Measurements from ENCODE around the gene FAM181A. TPM values are rescaled to one million over a fixed set of nuclear protein-coding genes. Genes with fewer than 3 reads are reported as not detected.

FAM181A gene
- total RNA-seq, 4 donors from 2014 or later, result not detected

DNA sequence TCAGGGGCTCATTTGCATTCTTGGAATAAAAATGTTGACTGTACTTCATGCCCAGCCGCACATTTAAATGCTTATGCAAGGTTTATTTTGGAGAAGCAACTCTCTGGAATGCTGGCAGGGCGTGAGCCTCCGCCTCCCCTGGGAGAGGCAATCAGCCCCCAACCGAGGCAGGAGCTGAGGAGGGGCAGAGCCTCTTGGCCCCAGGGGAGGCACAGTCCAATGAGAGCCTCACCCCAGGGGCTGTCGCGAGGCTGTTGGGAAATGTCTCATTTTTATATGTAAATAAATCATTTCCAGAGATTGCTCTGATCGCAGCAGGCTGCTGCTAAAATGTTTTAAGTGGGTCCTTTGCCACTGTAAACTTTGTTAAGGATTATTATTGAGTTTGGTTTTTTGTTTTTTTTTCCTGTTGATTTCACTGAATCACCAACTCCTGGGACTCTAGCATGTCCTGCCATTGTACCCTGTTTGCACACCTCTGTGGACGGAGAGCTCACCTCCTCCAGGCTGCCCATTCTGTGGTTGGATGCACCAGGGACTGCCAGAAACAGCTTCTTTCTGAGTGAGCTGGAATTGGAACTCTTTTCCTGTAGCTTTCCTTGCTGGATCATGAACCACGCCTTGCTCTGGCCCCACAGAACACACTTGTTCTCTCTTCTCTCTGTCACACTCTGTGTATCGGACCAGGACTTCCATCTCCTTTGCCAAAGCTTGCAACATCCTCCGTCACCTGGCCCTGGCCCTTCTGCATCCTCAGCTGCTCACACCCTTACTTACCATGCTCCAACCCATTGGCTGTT lies 46.9 kb upstream of the FAM181A start:
- no peak for DNase-seq (ENCODE audit: low spot score in 2 of 2)
- H3K4me3 ChIP-seq, result peak overlapping the region; percentile 30
- TF ChIP-seq, protein P1, sequence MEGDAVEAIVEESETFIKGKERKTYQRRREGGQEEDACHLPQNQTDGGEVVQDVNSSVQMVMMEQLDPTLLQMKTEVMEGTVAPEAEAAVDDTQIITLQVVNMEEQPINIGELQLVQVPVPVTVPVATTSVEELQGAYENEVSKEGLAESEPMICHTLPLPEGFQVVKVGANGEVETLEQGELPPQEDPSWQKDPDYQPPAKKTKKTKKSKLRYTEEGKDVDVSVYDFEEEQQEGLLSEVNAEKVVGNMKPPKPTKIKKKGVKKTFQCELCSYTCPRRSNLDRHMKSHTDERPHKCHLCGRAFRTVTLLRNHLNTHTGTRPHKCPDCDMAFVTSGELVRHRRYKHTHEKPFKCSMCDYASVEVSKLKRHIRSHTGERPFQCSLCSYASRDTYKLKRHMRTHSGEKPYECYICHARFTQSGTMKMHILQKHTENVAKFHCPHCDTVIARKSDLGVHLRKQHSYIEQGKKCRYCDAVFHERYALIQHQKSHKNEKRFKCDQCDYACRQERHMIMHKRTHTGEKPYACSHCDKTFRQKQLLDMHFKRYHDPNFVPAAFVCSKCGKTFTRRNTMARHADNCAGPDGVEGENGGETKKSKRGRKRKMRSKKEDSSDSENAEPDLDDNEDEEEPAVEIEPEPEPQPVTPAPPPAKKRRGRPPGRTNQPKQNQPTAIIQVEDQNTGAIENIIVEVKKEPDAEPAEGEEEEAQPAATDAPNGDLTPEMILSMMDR (IDR thresholded peaks at IDR 0.05), result no peak
- peak in 1 of 3 donors; percentile 42 for TF ChIP-seq POLR2AphosphoS5 (IDR thresholded peaks at IDR 0.05)
- no peaks in the 10 kb centered on the region for H3K9me3 ChIP-seq
- H3K4me1 ChIP-seq, result peaks cover 17% of the 10 kb centered on the region
- peaks cover 7% of the 10 kb centered on the region for H3K27me3 ChIP-seq
- H3K27ac ChIP-seq, result no peak overlapping the region
- no peaks in the 10 kb centered on the region for H3K36me3 ChIP-seq
- WGBS, result 24% methylated on average over 9 of the region's 11 CpGs

DNA sequence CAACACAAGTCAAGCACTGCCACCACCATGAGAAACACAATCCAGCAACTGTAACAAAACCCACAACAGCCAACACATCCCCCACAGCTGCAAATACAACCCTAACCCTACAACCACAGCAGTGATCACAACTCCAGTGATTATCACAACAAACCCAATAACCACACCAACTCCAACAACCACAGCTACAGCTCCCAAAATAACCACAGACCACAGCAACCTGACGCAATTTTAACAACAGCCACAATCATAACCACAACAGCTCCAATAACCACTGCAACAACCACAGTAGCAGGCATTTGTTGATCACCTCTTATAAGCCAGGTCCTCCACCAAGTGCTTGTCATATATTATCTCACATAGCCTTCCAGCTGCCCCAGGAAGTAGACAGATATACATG lies 42.2 kb upstream of the FAM181A start:
- WGBS, result 60% methylated on average over 1 of the region's 1 CpG
- H3K4me1 ChIP-seq, result peaks cover 9% of the 10 kb centered on the region

DNA sequence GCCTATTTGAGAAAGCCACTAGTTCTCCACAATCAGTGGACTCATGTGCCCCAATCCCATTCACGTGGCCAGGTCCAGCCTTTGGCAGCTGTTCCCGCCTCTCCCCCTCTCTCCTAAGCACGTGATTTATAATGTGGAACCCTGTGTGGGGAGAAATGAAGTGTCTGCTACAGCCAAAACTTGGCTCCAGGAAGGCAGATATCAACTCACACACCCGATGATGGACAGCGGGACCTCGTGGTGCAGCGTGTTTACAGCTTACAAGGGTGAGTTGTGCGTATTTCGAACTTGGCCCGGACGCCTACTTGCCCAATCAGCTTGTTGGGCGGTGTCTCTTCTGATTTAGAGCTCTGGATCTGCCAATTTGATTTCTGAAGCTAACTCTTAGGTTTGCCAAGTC lies 38.1 kb upstream of the FAM181A start:
- no peaks in the 10 kb centered on the region for H3K36me3 ChIP-seq
- H3K4me1 ChIP-seq, result peaks cover 7% of the 10 kb centered on the region
- no peak overlapping the region for H3K27ac ChIP-seq
- H3K27me3 ChIP-seq, result peaks cover 24% of the 10 kb centered on the region
- 68% methylated on average over 12 of the region's 12 CpGs for WGBS
- DNase-seq (ENCODE audit: low spot score in 2 of 2), result peak in 1 of 2 donors; percentile 50
- H3K9me3 ChIP-seq, result no peaks in the 10 kb centered on the region
- no peak overlapping the region for H3K4me3 ChIP-seq
- TF ChIP-seq POLR2A (IDR thresholded peaks at IDR 0.05) (no peak), POLR2AphosphoS5 (IDR thresholded peaks at IDR 0.05) (no peak), EP300 (IDR thresholded peaks at IDR 0.05) (no peak)
- TF ChIP-seq, protein P1 (IDR thresholded peaks at IDR 0.05), result no peak

More for the DNA sequence above, 42.2 kb upstream of the FAM181A start:
- no peaks in the 10 kb centered on the region for H3K9me3 ChIP-seq
- H3K4me3 ChIP-seq, result no peak overlapping the region
- DNase-seq (ENCODE audit: low spot score in 2 of 2), result no peak
- H3K36me3 ChIP-seq, result no peaks in the 10 kb centered on the region
- peaks cover 15% of the 10 kb centered on the region for H3K27me3 ChIP-seq
- no peak overlapping the region for H3K27ac ChIP-seq
- no peak for TF ChIP-seq POLR2AphosphoS5 (IDR thresholded peaks at IDR 0.05)
- no peak for TF ChIP-seq POLR2A (IDR thresholded peaks at IDR 0.05)
- TF ChIP-seq, protein P1 (IDR thresholded peaks at IDR 0.05), result no peak
- TF ChIP-seq EP300 (IDR thresholded peaks at IDR 0.05), result no peak

DNA sequence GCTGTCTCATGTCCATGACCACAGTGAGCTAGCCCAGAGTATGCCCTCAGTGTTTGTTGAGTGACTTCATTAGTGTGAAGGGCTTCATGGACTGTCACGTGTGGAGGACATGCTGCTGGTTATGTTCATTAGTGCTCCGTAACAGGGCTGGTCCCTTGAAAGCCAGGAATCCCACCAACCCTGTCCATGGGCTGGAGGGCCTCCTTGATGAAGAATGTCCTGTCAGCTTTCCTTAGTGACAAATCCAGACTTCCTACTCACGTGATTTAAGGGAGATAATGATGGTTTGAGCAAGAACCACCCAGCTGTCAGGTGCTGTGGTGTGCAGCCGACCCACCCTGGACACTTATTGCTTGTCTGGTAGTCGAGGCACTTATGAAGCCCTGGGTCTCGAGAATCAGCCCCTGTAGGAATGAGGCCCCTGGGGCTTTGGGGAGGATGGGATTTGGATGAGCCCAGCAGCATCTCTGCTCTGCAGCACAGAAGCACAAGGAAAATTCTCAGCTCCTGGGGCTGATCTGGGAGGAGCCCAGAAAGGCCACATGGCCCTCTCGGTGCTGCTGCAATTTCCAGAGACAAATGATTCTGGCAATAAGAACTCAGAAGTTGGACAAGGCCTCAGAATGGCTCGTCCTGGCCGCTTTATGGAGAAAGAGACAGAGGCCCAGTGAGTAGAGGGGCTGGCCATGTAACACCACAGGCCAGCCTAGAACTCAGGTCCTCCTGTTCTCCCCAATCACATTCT lies 37.2 kb upstream of the FAM181A start:
- no peaks in the 10 kb centered on the region for H3K9me3 ChIP-seq
- H3K4me1 ChIP-seq, result peaks cover 7% of the 10 kb centered on the region
- WGBS, result 65% methylated on average over 4 of the region's 9 CpGs
- TF ChIP-seq, protein P1 (IDR thresholded peaks at IDR 0.05), result no peak
- TF ChIP-seq EP300 (IDR thresholded peaks at IDR 0.05) (no peak), POLR2AphosphoS5 (IDR thresholded peaks at IDR 0.05) (no peak), POLR2A (IDR thresholded peaks at IDR 0.05) (no peak)
- H3K4me3 ChIP-seq, result no peak overlapping the region
- H3K27me3 ChIP-seq, result peaks cover 21% of the 10 kb centered on the region
- DNase-seq (ENCODE audit: low spot score in 2 of 2), result no peak
- H3K27ac ChIP-seq, result no peak overlapping the region
- H3K36me3 ChIP-seq, result no peaks in the 10 kb centered on the region

Measured in suprapubic skin (tissue), 4 donors.